Measurements from ENCODE around the gene PCNX4. TPM values are rescaled to one million over a fixed set of nuclear protein-coding genes. Genes with fewer than 3 reads are reported as not detected.

PCNX4 gene
- total RNA-seq, 1 experiment from 2014 or later = 60.0 TPM

- no peak for ATAC-seq
Measured at GRCh38 chr14:60212503-60213371, 121.0 kb downstream of the PCNX4 start.

GRCh38 chr14:60214003-60214402 is 122.3 kb downstream of the PCNX4 start:
- H3K27me3 ChIP-seq (ENCODE audit: control insufficient read depth, insufficient read depth, low read length) = no peaks in the 10 kb centered on the region
- no peaks in the 10 kb centered on the region for H3K36me3 ChIP-seq (ENCODE audit: control insufficient read depth, insufficient read depth, low read length)
- TF ChIP-seq TCF7L2 (IDR thresholded peaks at IDR 0.05; ENCODE audit: low read depth, low read length) = no peak
- TF ChIP-seq POLR2AphosphoS5 (IDR thresholded peaks at IDR 0.05; ENCODE audit: low read depth, low read length) = no peak
- TF ChIP-seq, protein P1, sequence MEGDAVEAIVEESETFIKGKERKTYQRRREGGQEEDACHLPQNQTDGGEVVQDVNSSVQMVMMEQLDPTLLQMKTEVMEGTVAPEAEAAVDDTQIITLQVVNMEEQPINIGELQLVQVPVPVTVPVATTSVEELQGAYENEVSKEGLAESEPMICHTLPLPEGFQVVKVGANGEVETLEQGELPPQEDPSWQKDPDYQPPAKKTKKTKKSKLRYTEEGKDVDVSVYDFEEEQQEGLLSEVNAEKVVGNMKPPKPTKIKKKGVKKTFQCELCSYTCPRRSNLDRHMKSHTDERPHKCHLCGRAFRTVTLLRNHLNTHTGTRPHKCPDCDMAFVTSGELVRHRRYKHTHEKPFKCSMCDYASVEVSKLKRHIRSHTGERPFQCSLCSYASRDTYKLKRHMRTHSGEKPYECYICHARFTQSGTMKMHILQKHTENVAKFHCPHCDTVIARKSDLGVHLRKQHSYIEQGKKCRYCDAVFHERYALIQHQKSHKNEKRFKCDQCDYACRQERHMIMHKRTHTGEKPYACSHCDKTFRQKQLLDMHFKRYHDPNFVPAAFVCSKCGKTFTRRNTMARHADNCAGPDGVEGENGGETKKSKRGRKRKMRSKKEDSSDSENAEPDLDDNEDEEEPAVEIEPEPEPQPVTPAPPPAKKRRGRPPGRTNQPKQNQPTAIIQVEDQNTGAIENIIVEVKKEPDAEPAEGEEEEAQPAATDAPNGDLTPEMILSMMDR (IDR thresholded peaks at IDR 0.05) = no peak
- no peak for TF ChIP-seq SIN3A (IDR thresholded peaks at IDR 0.05; ENCODE audit: borderline replicate concordance, insufficient read depth, low read depth, low read length)
- TF ChIP-seq, protein P2, sequence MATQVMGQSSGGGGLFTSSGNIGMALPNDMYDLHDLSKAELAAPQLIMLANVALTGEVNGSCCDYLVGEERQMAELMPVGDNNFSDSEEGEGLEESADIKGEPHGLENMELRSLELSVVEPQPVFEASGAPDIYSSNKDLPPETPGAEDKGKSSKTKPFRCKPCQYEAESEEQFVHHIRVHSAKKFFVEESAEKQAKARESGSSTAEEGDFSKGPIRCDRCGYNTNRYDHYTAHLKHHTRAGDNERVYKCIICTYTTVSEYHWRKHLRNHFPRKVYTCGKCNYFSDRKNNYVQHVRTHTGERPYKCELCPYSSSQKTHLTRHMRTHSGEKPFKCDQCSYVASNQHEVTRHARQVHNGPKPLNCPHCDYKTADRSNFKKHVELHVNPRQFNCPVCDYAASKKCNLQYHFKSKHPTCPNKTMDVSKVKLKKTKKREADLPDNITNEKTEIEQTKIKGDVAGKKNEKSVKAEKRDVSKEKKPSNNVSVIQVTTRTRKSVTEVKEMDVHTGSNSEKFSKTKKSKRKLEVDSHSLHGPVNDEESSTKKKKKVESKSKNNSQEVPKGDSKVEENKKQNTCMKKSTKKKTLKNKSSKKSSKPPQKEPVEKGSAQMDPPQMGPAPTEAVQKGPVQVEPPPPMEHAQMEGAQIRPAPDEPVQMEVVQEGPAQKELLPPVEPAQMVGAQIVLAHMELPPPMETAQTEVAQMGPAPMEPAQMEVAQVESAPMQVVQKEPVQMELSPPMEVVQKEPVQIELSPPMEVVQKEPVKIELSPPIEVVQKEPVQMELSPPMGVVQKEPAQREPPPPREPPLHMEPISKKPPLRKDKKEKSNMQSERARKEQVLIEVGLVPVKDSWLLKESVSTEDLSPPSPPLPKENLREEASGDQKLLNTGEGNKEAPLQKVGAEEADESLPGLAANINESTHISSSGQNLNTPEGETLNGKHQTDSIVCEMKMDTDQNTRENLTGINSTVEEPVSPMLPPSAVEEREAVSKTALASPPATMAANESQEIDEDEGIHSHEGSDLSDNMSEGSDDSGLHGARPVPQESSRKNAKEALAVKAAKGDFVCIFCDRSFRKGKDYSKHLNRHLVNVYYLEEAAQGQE (IDR thresholded peaks at IDR 0.05; ENCODE audit: insufficient read depth in 1 of 2, low read depth in 2 of 2, low read length in 1 of 2) = no peak
- intact Hi-C loops (cut with micrococcal nuclease; ENCODE audit: unreplicated experiment) = no loop called here
- in situ Hi-C loops (cut with HindIII; ENCODE audit: low pct_unique_long_range_greater_than_20kb, low sequenced_read_pairs) = no loop called here
- DNase-seq (ENCODE audit: low read depth, low spot score) = no peak
- no peaks in the 10 kb centered on the region for H3K9me3 ChIP-seq (ENCODE audit: control insufficient read depth, insufficient read depth, low read depth, low read length)
- POLR2A ChIA-PET = no interaction called here
- BruUV-seq (replicated peaks) = no TSS peak
- ATAC-seq = no peak
- H3K4me1 ChIP-seq (ENCODE audit: control insufficient read depth, insufficient read depth, low read length) = no peaks in the 10 kb centered on the region
- CTCF ChIA-PET = no interaction called here
- H3K27ac ChIP-seq (ENCODE audit: low read length) = no peak overlapping the region
- H3K4me3 ChIP-seq (ENCODE audit: low read depth in 2 of 2, low read length in 2 of 2) = no peak overlapping the region

More at GRCh38 chr14:60212503-60213371, 121.0 kb downstream of the PCNX4 start:
- no peak for DNase-seq (ENCODE audit: low read depth, low spot score)
- H3K4me1 ChIP-seq (ENCODE audit: control insufficient read depth, insufficient read depth, low read length) = no peaks in the 10 kb centered on the region
- in situ Hi-C loops (cut with HindIII; ENCODE audit: low pct_unique_long_range_greater_than_20kb, low sequenced_read_pairs) = no loop called here
- no peak overlapping the region for H3K27ac ChIP-seq (ENCODE audit: low read length)
- POLR2A ChIA-PET = no interaction called here
- H3K36me3 ChIP-seq (ENCODE audit: control insufficient read depth, insufficient read depth, low read length) = no peaks in the 10 kb centered on the region
- H3K9me3 ChIP-seq (ENCODE audit: control insufficient read depth, insufficient read depth, low read depth, low read length) = no peaks in the 10 kb centered on the region
- H3K27me3 ChIP-seq (ENCODE audit: control insufficient read depth, insufficient read depth, low read length) = no peaks in the 10 kb centered on the region
- TF ChIP-seq, protein P1 (IDR thresholded peaks at IDR 0.05) = no peak
- TF ChIP-seq SIN3A (IDR thresholded peaks at IDR 0.05; ENCODE audit: borderline replicate concordance, insufficient read depth, low read depth, low read length) (no peak), TCF7L2 (IDR thresholded peaks at IDR 0.05; ENCODE audit: low read depth, low read length) (no peak), POLR2AphosphoS5 (IDR thresholded peaks at IDR 0.05; ENCODE audit: low read depth, low read length) (no peak)
- TF ChIP-seq, protein P2 (IDR thresholded peaks at IDR 0.05; ENCODE audit: insufficient read depth in 1 of 2, low read depth in 2 of 2, low read length in 1 of 2) = no peak
- intact Hi-C loops (cut with micrococcal nuclease; ENCODE audit: unreplicated experiment) = no loop called here
- no peak overlapping the region for H3K4me3 ChIP-seq (ENCODE audit: low read depth in 2 of 2, low read length in 2 of 2)
- CTCF ChIA-PET = no interaction called here
- BruUV-seq (replicated peaks) = no TSS peak

Data from Panc1 (cell line).